ENCODE results near the gene MCM3.

MCM3 gene

GRCh38 chr6:52303178-52303577 lies 18.6 kb upstream of the MCM3 start:
- no peak for DNase-seq (ENCODE audit: low read depth in 4 of 4, low spot score in 1 of 4)

GRCh38 chr6:52301326-52301725 lies 16.8 kb upstream of the MCM3 start:
- no peak for DNase-seq (ENCODE audit: low read depth in 4 of 4, low spot score in 1 of 4)

- DNase-seq (ENCODE audit: low read depth in 4 of 4, low spot score in 1 of 4), result no peak
These were observed 16.0 kb upstream of the MCM3 start for GRCh38 chr6:52300489-52300931.

- DNase-seq (ENCODE audit: low read depth in 4 of 4, low spot score in 1 of 4), result no peak
These were observed 15.1 kb upstream of the MCM3 start for GRCh38 chr6:52299653-52300052.

GRCh38 chr6:52297433-52297832 lies 12.9 kb upstream of the MCM3 start:
- no peak for DNase-seq (ENCODE audit: low read depth in 4 of 4, low spot score in 1 of 4)

GRCh38 chr6:52293067-52293466 lies 8.5 kb upstream of the MCM3 start:
- no peak for DNase-seq (ENCODE audit: low read depth in 4 of 4, low spot score in 1 of 4)

- no peak for DNase-seq (ENCODE audit: low read depth in 4 of 4, low spot score in 1 of 4)
These were observed 4.3 kb upstream of the MCM3 start for GRCh38 chr6:52288841-52289240.

- no peak for DNase-seq (ENCODE audit: low read depth in 4 of 4, low spot score in 1 of 4)
These were observed 3.7 kb upstream of the MCM3 start for GRCh38 chr6:52288216-52288615.

- DNase-seq (ENCODE audit: low read depth in 4 of 4, low spot score in 1 of 4), result peak; percentile 33 to 57 (median 44)
These were observed 2.4 kb upstream of the MCM3 start for GRCh38 chr6:52286798-52287432.

- DNase-seq (ENCODE audit: low read depth in 4 of 4, low spot score in 1 of 4), result no peak
These were observed 881 bp upstream of the MCM3 start for GRCh38 chr6:52285177-52286068.

- peak; percentile 19 to 61 (median 28) for DNase-seq (ENCODE audit: low read depth in 4 of 4, low spot score in 1 of 4)
These were observed 447 bp downstream of the MCM3 start for GRCh38 chr6:52284131-52284459.

- no peak for DNase-seq (ENCODE audit: low read depth in 4 of 4, low spot score in 1 of 4)
These were observed 1.4 kb downstream of the MCM3 start for GRCh38 chr6:52283111-52283510.

- DNase-seq (ENCODE audit: low read depth in 4 of 4, low spot score in 1 of 4), result no peak
These were observed 8.4 kb downstream of the MCM3 start for GRCh38 chr6:52276130-52276529.

GRCh38 chr6:52271852-52272460 lies 12.6 kb downstream of the MCM3 start:
- DNase-seq (ENCODE audit: low read depth in 4 of 4, low spot score in 1 of 4), result no peak

- DNase-seq (ENCODE audit: low read depth in 4 of 4, low spot score in 1 of 4), result peak; percentile 39 to 49 (median 44)
These were observed 20.6 kb downstream of the MCM3 start for GRCh38 chr6:52263709-52264540.

- no peak for DNase-seq (ENCODE audit: low read depth in 4 of 4, low spot score in 1 of 4)
These were observed 21.8 kb downstream of the MCM3 start for GRCh38 chr6:52262620-52263344.

- DNase-seq (ENCODE audit: low read depth in 4 of 4, low spot score in 1 of 4), result no peak
These were observed 23.3 kb downstream of the MCM3 start for GRCh38 chr6:52261229-52261628.

- no peak for DNase-seq (ENCODE audit: low read depth in 4 of 4, low spot score in 1 of 4)
These were observed 23.9 kb downstream of the MCM3 start for GRCh38 chr6:52260634-52261033.

GRCh38 chr6:52255434-52255833 lies 29.1 kb downstream of the MCM3 start:
- DNase-seq (ENCODE audit: low read depth in 4 of 4, low spot score in 1 of 4), result no peak

GRCh38 chr6:52254731-52255378 lies 29.7 kb downstream of the MCM3 start:
- no peak for DNase-seq (ENCODE audit: low read depth in 4 of 4, low spot score in 1 of 4)

Measured in stimulated activated CD4-positive, alpha-beta T cell treated with anti-CD3 and anti-CD28 coated beads, Interleukin-1b, Interleukin-23, amount 100 ng/mL, for 24 hours (primary cell).